ENCODE data around the gene MTREX.

Gene MTREX

GRCh38 chr5:55402199-55402598, 94.4 kb downstream of the MTREX start:
- Histone ChIP-seq H3K4me2 (ENCODE audit: low read length) (no peak overlapping the region), H3K36me3 (ENCODE audit: control insufficient read depth, insufficient read depth, low read length) (no peaks in the 10 kb centered on the region), H3K9ac (no peak overlapping the region), H3K4me3 (ENCODE audit: low read depth, low read length) (no peak overlapping the region), H2AFZ (no peak overlapping the region), H3K9me3 (ENCODE audit: control insufficient read depth, low read length) (no peaks in the 10 kb centered on the region), H3K79me2 (no peaks in the 10 kb centered on the region), H3K27me3 (ENCODE audit: control insufficient read depth, insufficient read depth, low read length) (no peaks in the 10 kb centered on the region), H3K27ac (no peak overlapping the region), H3K4me1 (no peaks in the 10 kb centered on the region)
- TF ChIP-seq CTCF (IDR thresholded peaks at IDR 0.05): no peak

GRCh38 chr5:55406292-55406691, 98.5 kb downstream of the MTREX start:
- no peaks in the 10 kb centered on the region for H3K4me1 ChIP-seq
- H3K79me2 ChIP-seq: no peaks in the 10 kb centered on the region
- H3K27ac ChIP-seq: no peak overlapping the region
- no peak for TF ChIP-seq CTCF (IDR thresholded peaks at IDR 0.05)
- H2AFZ ChIP-seq: no peak overlapping the region
- no peak overlapping the region for H3K4me2 ChIP-seq (ENCODE audit: low read length)
- H3K27me3 ChIP-seq (ENCODE audit: control insufficient read depth, insufficient read depth, low read length): no peaks in the 10 kb centered on the region
- H3K36me3 ChIP-seq (ENCODE audit: control insufficient read depth, insufficient read depth, low read length): no peaks in the 10 kb centered on the region
- H3K9me3 ChIP-seq (ENCODE audit: control insufficient read depth, low read length): no peaks in the 10 kb centered on the region
- H3K4me3 ChIP-seq (ENCODE audit: low read depth, low read length): no peak overlapping the region
- no peak overlapping the region for H3K9ac ChIP-seq

GRCh38 chr5:55407059-55407684, 99.4 kb downstream of the MTREX start:
- Histone ChIP-seq H2AFZ (no peak overlapping the region), H3K9me3 (ENCODE audit: control insufficient read depth, low read length) (no peaks in the 10 kb centered on the region), H3K79me2 (no peaks in the 10 kb centered on the region), H3K9ac (no peak overlapping the region), H3K4me1 (no peaks in the 10 kb centered on the region), H3K4me2 (ENCODE audit: low read length) (no peak overlapping the region), H3K27me3 (ENCODE audit: control insufficient read depth, insufficient read depth, low read length) (no peaks in the 10 kb centered on the region), H3K27ac (no peak overlapping the region), H3K36me3 (ENCODE audit: control insufficient read depth, insufficient read depth, low read length) (no peaks in the 10 kb centered on the region), H3K4me3 (ENCODE audit: low read depth, low read length) (no peak overlapping the region)
- TF ChIP-seq CTCF (IDR thresholded peaks at IDR 0.05): peak; percentile 60

- Histone ChIP-seq H3K27me3 (ENCODE audit: control insufficient read depth, insufficient read depth, low read length) (no peaks in the 10 kb centered on the region), H3K36me3 (ENCODE audit: control insufficient read depth, insufficient read depth, low read length) (no peaks in the 10 kb centered on the region), H3K9me3 (ENCODE audit: control insufficient read depth, low read length) (no peaks in the 10 kb centered on the region), H3K4me3 (ENCODE audit: low read depth, low read length) (no peak overlapping the region), H2AFZ (no peak overlapping the region), H3K27ac (no peak overlapping the region), H3K9ac (no peak overlapping the region), H3K4me2 (ENCODE audit: low read length) (no peak overlapping the region), H3K4me1 (no peaks in the 10 kb centered on the region), H3K79me2 (no peaks in the 10 kb centered on the region)
- no peak for TF ChIP-seq CTCF (IDR thresholded peaks at IDR 0.05)
These were observed 100.2 kb downstream of the MTREX start for GRCh38 chr5:55407984-55408383.

GRCh38 chr5:55409775-55410174, 102.0 kb downstream of the MTREX start:
- no peak overlapping the region for H3K27ac ChIP-seq
- H3K79me2 ChIP-seq: no peaks in the 10 kb centered on the region
- no peaks in the 10 kb centered on the region for H3K27me3 ChIP-seq (ENCODE audit: control insufficient read depth, insufficient read depth, low read length)
- H3K9ac ChIP-seq: no peak overlapping the region
- no peaks in the 10 kb centered on the region for H3K4me1 ChIP-seq
- H3K9me3 ChIP-seq (ENCODE audit: control insufficient read depth, low read length): no peaks in the 10 kb centered on the region
- no peak overlapping the region for H3K4me3 ChIP-seq (ENCODE audit: low read depth, low read length)
- no peak overlapping the region for H3K4me2 ChIP-seq (ENCODE audit: low read length)
- H3K36me3 ChIP-seq (ENCODE audit: control insufficient read depth, insufficient read depth, low read length): no peaks in the 10 kb centered on the region
- H2AFZ ChIP-seq: no peak overlapping the region
- no peak for TF ChIP-seq CTCF (IDR thresholded peaks at IDR 0.05)

Data from parathyroid adenoma (tissue), 2 donors.